Cardiac muscle cell (in vitro differentiated cells and primary cell): ENCODE measurements around the gene FAM120C. TPM values are rescaled to one million over a fixed set of nuclear protein-coding genes. Genes with fewer than 3 reads are reported as not detected.
A peak's percentile ranks its signal among the peaks of the same experiment; 100 is the strongest.

Source experiments
- DNase-seq, 2 donors: peaks; one replicate each; pipeline versions ENCODE4 v3.0.0 to v3.0.0-alpha.2; 2010 to 2017; ENCODE audit warnings: low read depth in 1 of 2, low spot score in 1 of 2
- H3K27ac ChIP-seq: fragments of 200-600 bp; sonication (generic); 2 replicates; pipeline ENCODE4 v1.5.1; 2016
- H3K27me3 ChIP-seq: fragments of 200-600 bp; sonication (generic); 2 replicates; pipeline ENCODE4 v1.6.0; 2016; ENCODE audit warnings: control low read depth
- H3K36me3 ChIP-seq: fragments of 200-600 bp; sonication (generic); 2 replicates; pipeline ENCODE4 v1.5.1; 2016; ENCODE audit warnings: control low read depth
- H3K4me1 ChIP-seq: fragments of 200-600 bp; sonication (generic); 2 replicates; pipeline ENCODE4 v1.8.1; 2017; ENCODE audit warnings: low read depth, mild to moderate bottlenecking, mixed run types
- H3K4me3 ChIP-seq: fragments of 200-600 bp; sonication (generic); 2 replicates; pipeline ENCODE4 v1.5.1; 2016; ENCODE audit warnings: mild to moderate bottlenecking
- H3K9me3 ChIP-seq: fragments of 200-600 bp; sonication (generic); 2 replicates; pipeline ENCODE4 v1.5.1; 2017; ENCODE audit warnings: low read depth, mild to moderate bottlenecking, control low read depth
- polyA plus RNA-seq: library from polyadenylated mRNA; unstranded; fragments of >200 nt; fragmentation: Nextera tagmentation; extraction: Ambion mirVana; gene quantifications from 2 replicates; pipeline ENCODE4 v1.2.1, GENCODE V29; 2016
- total RNA-seq: library from RNA; depleted of rRNA; stranded (reverse); fragments of >200 nt; gene quantifications from 2 replicates; pipeline ENCODE4 v1.2.3, GENCODE V29; 2016
- TF ChIP-seq, protein P1 (sequence below): IDR thresholded peaks from 2 replicates; pipeline ENCODE4 v1.5.1; 2012; ENCODE audit warnings: low read depth, mild to moderate bottlenecking, low read length

Gene FAM120C
- total and polyA plus RNA-seq, 2 experiments from 2014 or later: 9.5 to 14.6 TPM

DNA sequence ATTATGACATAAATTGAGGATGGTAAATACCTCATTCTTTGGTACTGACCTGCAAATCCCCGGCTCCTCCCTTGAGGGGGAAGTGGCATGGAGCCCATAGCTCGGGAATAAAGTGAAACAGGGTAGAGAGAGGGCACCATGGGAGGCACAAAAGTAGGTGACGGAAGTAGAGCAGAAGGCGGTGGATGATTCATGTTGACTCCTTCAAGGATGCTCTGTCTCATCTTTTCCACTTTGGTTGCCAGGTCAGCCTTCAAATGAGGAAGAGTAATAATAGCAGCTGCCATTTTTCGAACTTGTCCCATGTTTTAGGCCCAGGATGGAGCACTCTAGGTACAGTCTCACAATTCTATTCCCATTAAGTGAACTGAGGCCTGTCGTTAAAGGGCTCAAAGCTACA, 97.4 kb downstream of the FAM120C start:
- H3K36me3 ChIP-seq: no peaks in the 10 kb centered on the region
- TF ChIP-seq, protein P1, sequence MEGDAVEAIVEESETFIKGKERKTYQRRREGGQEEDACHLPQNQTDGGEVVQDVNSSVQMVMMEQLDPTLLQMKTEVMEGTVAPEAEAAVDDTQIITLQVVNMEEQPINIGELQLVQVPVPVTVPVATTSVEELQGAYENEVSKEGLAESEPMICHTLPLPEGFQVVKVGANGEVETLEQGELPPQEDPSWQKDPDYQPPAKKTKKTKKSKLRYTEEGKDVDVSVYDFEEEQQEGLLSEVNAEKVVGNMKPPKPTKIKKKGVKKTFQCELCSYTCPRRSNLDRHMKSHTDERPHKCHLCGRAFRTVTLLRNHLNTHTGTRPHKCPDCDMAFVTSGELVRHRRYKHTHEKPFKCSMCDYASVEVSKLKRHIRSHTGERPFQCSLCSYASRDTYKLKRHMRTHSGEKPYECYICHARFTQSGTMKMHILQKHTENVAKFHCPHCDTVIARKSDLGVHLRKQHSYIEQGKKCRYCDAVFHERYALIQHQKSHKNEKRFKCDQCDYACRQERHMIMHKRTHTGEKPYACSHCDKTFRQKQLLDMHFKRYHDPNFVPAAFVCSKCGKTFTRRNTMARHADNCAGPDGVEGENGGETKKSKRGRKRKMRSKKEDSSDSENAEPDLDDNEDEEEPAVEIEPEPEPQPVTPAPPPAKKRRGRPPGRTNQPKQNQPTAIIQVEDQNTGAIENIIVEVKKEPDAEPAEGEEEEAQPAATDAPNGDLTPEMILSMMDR: no peak
- no peak for DNase-seq
- no peak overlapping the region for H3K27ac ChIP-seq
- no peaks in the 10 kb centered on the region for H3K9me3 ChIP-seq
- H3K27me3 ChIP-seq: no peaks in the 10 kb centered on the region
- no peaks in the 10 kb centered on the region for H3K4me1 ChIP-seq
- no peak overlapping the region for H3K4me3 ChIP-seq

DNA sequence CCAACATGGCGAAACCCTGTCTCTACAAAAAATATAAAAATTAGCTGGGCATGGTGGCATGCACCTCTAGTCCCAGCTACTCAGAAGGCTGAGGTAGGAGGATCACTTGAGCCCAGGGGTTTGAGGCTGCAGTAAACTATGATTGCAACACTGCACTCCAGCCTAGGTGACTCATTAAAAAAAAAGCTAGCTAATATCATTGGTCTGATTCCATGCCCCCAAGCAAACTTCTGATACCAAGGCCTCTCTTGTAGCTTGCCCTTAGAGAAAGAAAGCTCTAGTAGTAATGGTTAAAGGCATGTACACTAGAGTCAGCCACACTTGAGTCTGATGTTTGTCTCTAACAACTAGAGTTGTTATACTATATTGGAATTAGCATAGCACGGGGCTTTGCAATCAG, 106.2 kb downstream of the FAM120C start:
- no peak overlapping the region for H3K27ac ChIP-seq
- TF ChIP-seq, protein P1: no peak
- H3K4me1 ChIP-seq: no peaks in the 10 kb centered on the region
- H3K36me3 ChIP-seq: no peaks in the 10 kb centered on the region
- no peak overlapping the region for H3K4me3 ChIP-seq
- no peaks in the 10 kb centered on the region for H3K9me3 ChIP-seq
- peak in 1 of 2 donors; percentile 45 for DNase-seq
- H3K27me3 ChIP-seq: no peaks in the 10 kb centered on the region

DNA sequence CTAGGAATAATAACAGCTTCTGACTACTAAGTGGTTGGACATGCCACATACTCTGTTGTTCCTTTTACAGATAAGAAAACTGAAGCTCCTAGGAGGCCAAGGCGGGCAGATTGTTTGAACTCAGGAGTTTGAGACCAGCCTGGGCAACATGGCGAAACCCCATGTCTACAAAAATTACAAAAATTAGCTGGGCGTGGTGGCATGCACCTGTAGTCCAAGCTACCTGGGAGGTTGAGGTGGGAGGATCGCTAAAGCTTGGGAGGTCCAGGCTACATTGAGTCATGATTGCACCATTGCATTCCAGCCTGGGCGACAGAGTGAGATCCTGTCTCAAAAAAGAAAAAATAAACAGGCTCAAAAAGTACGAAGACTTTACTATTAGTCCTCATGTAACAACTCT, 108.2 kb downstream of the FAM120C start:
- H3K4me3 ChIP-seq: no peak overlapping the region
- TF ChIP-seq, protein P1: no peak
- H3K9me3 ChIP-seq: no peaks in the 10 kb centered on the region
- DNase-seq: no peak
- no peaks in the 10 kb centered on the region for H3K27me3 ChIP-seq
- H3K4me1 ChIP-seq: no peaks in the 10 kb centered on the region
- H3K27ac ChIP-seq: no peak overlapping the region
- no peaks in the 10 kb centered on the region for H3K36me3 ChIP-seq

DNA sequence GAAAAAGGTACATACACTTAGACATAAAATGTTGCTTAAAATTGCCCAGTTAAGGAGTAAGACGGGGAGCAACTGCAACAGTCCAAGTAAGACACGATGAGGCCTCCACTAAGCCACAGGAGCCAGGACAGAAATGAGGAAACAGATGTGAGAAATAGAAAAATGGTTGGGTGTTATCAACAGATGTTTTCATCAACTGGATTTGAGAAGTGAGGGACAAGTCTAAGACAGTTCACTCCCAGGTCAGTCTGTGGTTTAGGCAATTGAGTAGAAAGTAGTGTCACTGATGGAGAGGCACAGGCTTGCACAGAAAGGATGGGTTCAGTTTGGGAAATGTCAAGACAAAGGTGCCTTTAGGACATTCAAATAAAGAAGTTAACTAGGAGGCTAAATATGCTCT, 115.3 kb downstream of the FAM120C start:
- no peaks in the 10 kb centered on the region for H3K9me3 ChIP-seq
- H3K4me1 ChIP-seq: no peaks in the 10 kb centered on the region
- no peak for DNase-seq
- no peaks in the 10 kb centered on the region for H3K36me3 ChIP-seq
- H3K27ac ChIP-seq: no peak overlapping the region
- TF ChIP-seq, protein P1: no peak
- H3K4me3 ChIP-seq: no peak overlapping the region
- no peaks in the 10 kb centered on the region for H3K27me3 ChIP-seq

DNA sequence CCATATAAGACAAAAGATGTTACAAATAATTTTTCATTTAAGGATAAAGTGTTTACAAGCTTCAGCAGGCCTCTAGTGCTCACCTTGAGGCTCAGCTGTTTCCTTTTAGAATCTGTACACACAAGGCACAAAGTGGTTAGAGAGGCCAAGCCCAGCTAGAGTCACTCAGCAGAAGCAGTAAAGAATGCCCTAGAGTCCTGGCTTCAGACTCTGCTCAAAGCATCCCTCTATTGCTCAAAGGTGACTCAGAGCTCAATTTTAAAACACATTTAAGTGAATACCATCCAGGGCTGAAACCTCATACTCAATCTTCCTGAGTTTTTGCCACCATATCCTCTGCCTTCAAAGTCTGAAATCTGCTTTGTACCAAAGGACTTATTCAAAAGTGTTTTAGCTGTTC, 116.2 kb downstream of the FAM120C start:
- H3K27me3 ChIP-seq: no peaks in the 10 kb centered on the region
- no peak overlapping the region for H3K27ac ChIP-seq
- TF ChIP-seq, protein P1: no peak
- DNase-seq: peak in 1 of 2 donors; percentile 3
- H3K9me3 ChIP-seq: no peaks in the 10 kb centered on the region
- no peaks in the 10 kb centered on the region for H3K4me1 ChIP-seq
- H3K36me3 ChIP-seq: no peaks in the 10 kb centered on the region
- H3K4me3 ChIP-seq: no peak overlapping the region

DNA sequence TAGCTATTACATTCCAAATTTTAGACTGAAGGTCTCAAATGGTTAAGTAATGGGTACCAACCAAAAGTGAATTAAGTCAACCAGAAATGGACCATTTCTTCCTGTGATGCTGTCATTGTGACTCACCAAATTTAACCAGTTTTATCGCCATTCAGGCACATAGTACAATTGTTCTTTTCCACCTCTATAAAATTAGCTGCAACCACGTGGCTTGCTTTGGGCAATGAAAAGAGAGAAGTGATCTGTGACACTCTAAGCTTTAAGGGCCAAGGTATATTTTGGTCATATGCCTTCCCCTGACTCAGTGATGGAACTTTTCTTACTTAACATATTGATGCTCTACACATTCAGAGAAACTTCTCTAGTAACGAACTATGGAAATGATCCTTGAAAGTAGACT, 118.5 kb downstream of the FAM120C start:
- Histone ChIP-seq H3K27ac (no peak overlapping the region), H3K36me3 (no peaks in the 10 kb centered on the region), H3K9me3 (no peaks in the 10 kb centered on the region), H3K4me3 (no peak overlapping the region), H3K27me3 (no peaks in the 10 kb centered on the region), H3K4me1 (no peaks in the 10 kb centered on the region)
- TF ChIP-seq, protein P1: no peak
- DNase-seq: no peak
